ENCODE results near the gene COL5A3.

GRCh38 chr19:9941671-9942070, 68.6 kb downstream of the COL5A3 start:
- TF ChIP-seq CTCF (conservative IDR thresholded peaks at IDR 0.05) (no peak), ZFX (IDR thresholded peaks at IDR 0.05) (no peak)

Data from C4-2B (cell line).